ENCODE results near the gene SLC16A3.
"Not testable (repeated sequence)": the region's sequence is repeated elsewhere in the genome, so short reads cannot be mapped to it uniquely, and the experiment has no call there.

The SLC16A3 gene

GRCh38 chr17:82204831-82205719 is 23.8 kb upstream of the SLC16A3 start:
- no peak for DNase-seq

- DNase-seq = peak; percentile 65 to 68
Measured at GRCh38 chr17:82205720-82206508, 22.9 kb upstream of the SLC16A3 start.

- not testable (repeated sequence) for DNase-seq
Measured at GRCh38 chr17:82210655-82211054, 18.2 kb upstream of the SLC16A3 start.

GRCh38 chr17:82212331-82213250 is 16.3 kb upstream of the SLC16A3 start, which contains the start of gene CCDC57:
Gene CCDC57 (minus strand): TSS chr17:82212842. CDS start chr17:82201944, 10,898 bp downstream.
- peak; percentile 42 to 43 for DNase-seq

- DNase-seq = peak; percentile 84 to 87
Measured at GRCh38 chr17:82213251-82214011, 15.4 kb upstream of the SLC16A3 start.

- DNase-seq = no peak
Measured at GRCh38 chr17:82214012-82214628, 14.7 kb upstream of the SLC16A3 start.

GRCh38 chr17:82215095-82215971 is 13.5 kb upstream of the SLC16A3 start:
- no peak for DNase-seq

- no peak for DNase-seq
Measured at GRCh38 chr17:82215972-82216300, 12.9 kb upstream of the SLC16A3 start.

- no peak for DNase-seq
Measured at GRCh38 chr17:82216301-82217119, 12.3 kb upstream of the SLC16A3 start.

- no peak for DNase-seq
Measured at GRCh38 chr17:82217120-82217529, 11.7 kb upstream of the SLC16A3 start.

- DNase-seq = no peak
Measured at GRCh38 chr17:82217530-82218204, 11.2 kb upstream of the SLC16A3 start.

GRCh38 chr17:82218349-82219075 is 10.3 kb upstream of the SLC16A3 start:
- no peak for DNase-seq

- DNase-seq = no peak
Measured at GRCh38 chr17:82219083-82219482, 9.8 kb upstream of the SLC16A3 start.

GRCh38 chr17:82219753-82220709 is 8.8 kb upstream of the SLC16A3 start:
- DNase-seq = no peak

- DNase-seq = no peak
Measured at GRCh38 chr17:82221341-82221902, 7.4 kb upstream of the SLC16A3 start.

- DNase-seq = no peak
Measured at GRCh38 chr17:82222816-82223215, 6.0 kb upstream of the SLC16A3 start.

GRCh38 chr17:82223517-82223916 is 5.3 kb upstream of the SLC16A3 start:
- no peak for DNase-seq

All from activated CD4-positive, alpha-beta T cell treated with anti-CD3 and anti-CD28 coated beads, Interleukin-2, amount 50 U/mL, for 4 hours (primary cell).